CD8-positive, alpha-beta memory T cell (primary cell): Measurements from ENCODE around the gene CLEC10A. TPM values are rescaled to one million over a fixed set of nuclear protein-coding genes. Genes with fewer than 3 reads are reported as not detected.

Experiments
- CTCF ChIA-PET: fragments of 350-600 bp; sonication (Branson Sonifier 250); formaldehyde crosslinking; loops from one replicate; lab custom pipeline; 2021; ENCODE audit warnings: antibody characterized with exemption; lab: Charles Lee
- POLR2A ChIA-PET: fragments of 350-600 bp; sonication (Branson Sonifier 250); formaldehyde crosslinking; loops from one replicate; lab custom pipeline; 2021; ENCODE audit warnings: antibody characterized with exemption; lab: Charles Lee
- DNase-seq, 5 donors: peaks; one replicate each; pipeline versions ENCODE4 v3.0.0 to v3.0.0-alpha.2; 2020 to 2022; ENCODE audit warnings: mixed read lengths in 1 of 5
- H3K27ac ChIP-seq: one replicate; pipeline ENCODE4 v1.7.0; 2013; ENCODE audit warnings: low read depth, mild to moderate bottlenecking, low read length, moderate library complexity
- H3K27me3 ChIP-seq: 2 replicates; pipeline ENCODE4 v1.7.0; 2013; ENCODE audit warnings: low read length, mild to moderate bottlenecking; ENCODE audit not compliant: insufficient read depth, poor library complexity, severe bottlenecking
- H3K36me3 ChIP-seq: 2 replicates; pipeline ENCODE4 v1.7.0; 2013; ENCODE audit warnings: mild to moderate bottlenecking, low read length, moderate library complexity; ENCODE audit not compliant: insufficient read depth
- H3K4me1 ChIP-seq: 2 replicates; pipeline ENCODE4 v1.7.0; 2013; ENCODE audit warnings: mild to moderate bottlenecking, low read length, moderate library complexity; ENCODE audit not compliant: insufficient read depth
- H3K4me3 ChIP-seq: 2 replicates; pipeline ENCODE4 v1.7.0; 2013; ENCODE audit warnings: mild to moderate bottlenecking, low read length
- H3K9me3 ChIP-seq: 2 replicates; pipeline ENCODE4 v1.7.0; 2013; ENCODE audit warnings: mild to moderate bottlenecking, low read length
- H3K27ac Mint-ChIP-seq, 8 donors: one replicate each; pipeline ENCODE4 v1.8.0; 2020 to 2021; ENCODE audit warnings: mixed read lengths in 8 of 8, mild to moderate bottlenecking in 6 of 8, inconsistent platforms in 3 of 8, moderate library complexity in 3 of 8
- H3K27me3 Mint-ChIP-seq, 2 donors: one replicate each; pipeline ENCODE4 v1.8.0; 2020 to 2021; ENCODE audit warnings: mixed read lengths in 2 of 2, mild to moderate bottlenecking in 1 of 2, moderate library complexity in 1 of 2
- H3K36me3 Mint-ChIP-seq, 3 donors: one replicate each; pipeline ENCODE4 v1.8.0; 2020 to 2021; ENCODE audit warnings: mixed read lengths in 3 of 3, inconsistent platforms in 1 of 3, mild to moderate bottlenecking in 1 of 3
- H3K4me1 Mint-ChIP-seq, 3 donors: one replicate each; pipeline ENCODE4 v1.8.0; 2020 to 2021; ENCODE audit warnings: mixed read lengths in 3 of 3, inconsistent platforms in 1 of 3, mild to moderate bottlenecking in 1 of 3
- H3K4me3 Mint-ChIP-seq, 7 donors: one replicate each; pipeline ENCODE4 v1.8.0; 2020 to 2021; ENCODE audit warnings: mixed read lengths in 7 of 7, mild to moderate bottlenecking in 6 of 7, moderate library complexity in 4 of 7, inconsistent platforms in 2 of 7
- H3K9me3 Mint-ChIP-seq, 5 donors: one replicate each; pipeline ENCODE4 v1.8.0; 2020 to 2022; ENCODE audit warnings: mixed read lengths in 5 of 5, mild to moderate bottlenecking in 3 of 5, moderate library complexity in 2 of 5, inconsistent platforms in 1 of 5
- polyA plus RNA-seq: library from polyadenylated mRNA; unstranded; fragments of 300-500 nt; fragmentation: Illumina TruSeq; gene quantifications from one replicate; pipeline ENCODE4 v1.2.3, GENCODE V29; 2021
- total RNA-seq, 2 experiments: library from RNA; stranded (reverse); gene quantifications; one replicate each; pipeline ENCODE4 v1.2.3, GENCODE V29; 2021

Gene CLEC10A
- total and polyA plus RNA-seq, 3 experiments from 2014 or later, result 0.33 to 0.42 TPM; not detected in 1

DNA sequence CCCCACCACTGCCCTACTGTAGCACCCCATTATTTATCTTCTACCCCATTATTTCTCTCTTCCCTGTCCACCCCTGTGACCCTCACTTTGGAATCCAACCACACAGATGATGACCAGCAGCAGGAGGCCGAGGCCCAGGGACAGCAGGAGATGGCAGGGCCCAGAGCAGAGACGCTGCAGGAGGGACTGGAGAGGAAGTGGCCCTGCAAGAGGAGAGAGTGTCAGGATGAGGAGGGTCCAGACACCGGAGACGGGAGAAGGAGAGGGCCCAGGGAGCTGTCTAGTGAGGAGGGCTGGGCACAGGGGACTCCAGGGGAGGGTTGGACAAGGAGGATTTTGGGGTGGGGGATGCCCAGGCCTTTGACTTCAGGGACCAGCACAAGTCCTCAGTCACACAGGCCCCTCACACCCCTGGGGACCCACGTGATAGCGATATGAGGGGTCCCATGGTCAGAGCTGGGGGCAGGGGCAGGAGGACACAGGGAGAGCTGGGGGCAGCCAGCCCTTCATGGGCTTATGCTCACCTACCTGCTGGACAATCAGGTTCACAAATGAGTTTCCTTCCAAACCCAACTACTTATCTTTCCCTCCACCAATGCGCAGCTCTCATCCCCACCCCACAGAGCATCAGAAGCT lies 2.0 kb downstream of the CLEC10A start:
- ChIA-PET CTCF (no interaction called here), POLR2A (interaction anchor here (0.5 kb wide), 1 partner anchor 54 kb away, joined by 3 read pairs; no protein-coding TSS in a partner anchor)
- Histone ChIP-seq H3K9me3 (no peaks in the 10 kb centered on the region), H3K4me3 (no peak overlapping the region), H3K27me3 (no peaks in the 10 kb centered on the region), H3K36me3 (no peaks in the 10 kb centered on the region), H3K4me1 (peaks cover 16% of the 10 kb centered on the region), H3K27ac (no peak overlapping the region)
- H3K4me3 Mint-ChIP-seq, result no peak overlapping the region
- no peaks in the 10 kb centered on the region for H3K27me3 Mint-ChIP-seq
- no peaks in the 10 kb centered on the region for H3K36me3 Mint-ChIP-seq
- no peaks in the 10 kb centered on the region for H3K9me3 Mint-ChIP-seq
- H3K27ac Mint-ChIP-seq, result peak overlapping the region in 1 of 8 donors; percentile 7
- DNase-seq, result no peak
- H3K4me1 Mint-ChIP-seq, result peaks cover 21 to 28% (median 25%) of the 10 kb centered on the region in 3 donors

DNA sequence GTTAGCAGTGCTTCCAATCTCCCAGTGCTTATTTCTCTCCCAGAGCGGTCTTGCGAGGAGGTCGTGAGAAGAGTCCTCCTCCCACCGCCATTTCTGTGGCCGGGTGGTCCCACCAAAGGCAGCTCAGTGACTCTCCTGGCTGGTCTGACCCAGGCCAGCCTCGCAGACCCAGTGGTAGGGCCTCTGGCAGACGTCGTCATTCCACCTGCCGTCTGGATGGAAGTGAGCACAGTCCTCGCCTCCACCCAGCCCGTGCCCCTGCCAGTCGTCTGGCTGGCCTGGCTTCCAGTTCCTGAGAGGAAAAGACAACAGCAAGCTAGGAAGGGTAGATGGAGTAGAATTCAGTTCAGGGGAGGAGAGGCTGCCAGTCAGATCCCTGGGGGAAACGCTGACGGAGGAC lies 5.1 kb downstream of the CLEC10A start:
- POLR2A ChIA-PET, result no interaction called here
- CTCF ChIA-PET, result interaction anchor here (1.1 kb wide), 2 partner anchors 12 to 66 kb away, joined by 3 read pairs; no protein-coding TSS in a partner anchor
- no peaks in the 10 kb centered on the region for H3K27me3 ChIP-seq
- no peak overlapping the region for H3K27ac ChIP-seq
- no peak overlapping the region for H3K4me3 Mint-ChIP-seq
- DNase-seq, result no peak
- H3K9me3 ChIP-seq, result no peaks in the 10 kb centered on the region
- no peaks in the 10 kb centered on the region for H3K4me1 Mint-ChIP-seq
- H3K36me3 Mint-ChIP-seq, result no peaks in the 10 kb centered on the region
- no peak overlapping the region for H3K4me3 ChIP-seq
- no peak overlapping the region for H3K27ac Mint-ChIP-seq
- H3K9me3 Mint-ChIP-seq, result no peaks in the 10 kb centered on the region
- H3K36me3 ChIP-seq, result no peaks in the 10 kb centered on the region
- H3K4me1 ChIP-seq, result no peaks in the 10 kb centered on the region
- no peaks in the 10 kb centered on the region for H3K27me3 Mint-ChIP-seq

DNA sequence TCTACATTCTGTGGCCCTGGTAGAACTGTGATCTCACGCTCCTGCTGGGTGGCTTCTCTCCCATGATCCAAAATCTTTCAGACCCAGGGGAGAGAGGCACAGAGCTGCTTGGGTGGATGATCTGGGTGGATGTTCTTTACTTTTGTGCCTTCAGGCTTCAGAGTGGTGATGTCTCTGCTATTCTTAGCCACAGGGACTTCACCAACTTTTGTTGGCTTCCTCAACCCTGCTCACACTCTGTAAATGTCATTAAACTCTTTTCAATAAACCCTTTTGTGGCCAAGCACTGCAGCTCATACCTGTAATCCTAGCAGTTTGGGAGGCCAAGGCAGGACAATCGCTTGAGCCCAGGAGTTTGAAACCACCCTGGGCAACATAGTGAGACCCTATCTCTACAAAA lies 7.6 kb downstream of the CLEC10A start:
- H3K27ac ChIP-seq, result no peak overlapping the region
- no peak for DNase-seq
- no peaks in the 10 kb centered on the region for H3K4me1 ChIP-seq
- H3K36me3 ChIP-seq, result no peaks in the 10 kb centered on the region
- Mint-ChIP-seq H3K4me3 (no peak overlapping the region), H3K9me3 (peaks cover 9 to 19% (median 12%) of the 10 kb centered on the region in 5 donors), H3K27ac (no peak overlapping the region), H3K36me3 (peaks cover 0 to 20% (median 2%) of the 10 kb centered on the region in 3 donors), H3K4me1 (no peaks in the 10 kb centered on the region), H3K27me3 (no peaks in the 10 kb centered on the region)
- ChIA-PET CTCF (no interaction called here), POLR2A (no interaction called here)
- H3K27me3 ChIP-seq, result no peaks in the 10 kb centered on the region
- peaks cover 8% of the 10 kb centered on the region for H3K9me3 ChIP-seq
- no peak overlapping the region for H3K4me3 ChIP-seq

DNA sequence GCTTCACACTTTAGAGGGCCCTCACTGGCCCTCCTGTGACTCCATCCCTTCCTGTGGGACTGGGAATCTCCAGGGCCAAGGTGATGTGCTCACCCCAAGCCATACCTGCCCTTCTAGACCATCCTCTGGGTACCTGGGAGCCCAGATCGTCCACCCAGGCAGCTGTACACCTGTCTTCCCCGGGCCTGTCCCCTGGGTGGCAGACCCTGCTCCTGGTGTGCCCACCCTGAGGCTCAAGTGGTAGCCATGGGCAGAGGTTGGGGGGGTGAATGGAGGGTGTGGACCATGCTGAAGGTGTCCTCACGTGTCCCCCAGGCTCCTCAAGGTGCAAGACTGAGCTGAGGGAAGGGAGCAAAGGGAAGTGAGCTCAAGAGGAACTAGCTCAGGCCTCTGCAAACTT lies 9.3 kb downstream of the CLEC10A start:
- Histone ChIP-seq H3K4me3 (no peak overlapping the region), H3K36me3 (no peaks in the 10 kb centered on the region), H3K27me3 (no peaks in the 10 kb centered on the region), H3K9me3 (peaks cover 8% of the 10 kb centered on the region), H3K4me1 (no peaks in the 10 kb centered on the region), H3K27ac (no peak overlapping the region)
- no peak overlapping the region for H3K27ac Mint-ChIP-seq
- POLR2A ChIA-PET, result no interaction called here
- peaks cover 0 to 2% of the 10 kb centered on the region in 2 donors for H3K27me3 Mint-ChIP-seq
- DNase-seq, result no peak
- H3K4me1 Mint-ChIP-seq, result no peaks in the 10 kb centered on the region
- no peak overlapping the region for H3K4me3 Mint-ChIP-seq
- peaks cover 11 to 29% (median 17%) of the 10 kb centered on the region in 5 donors for H3K9me3 Mint-ChIP-seq
- H3K36me3 Mint-ChIP-seq, result peaks cover 0 to 24% (median 2%) of the 10 kb centered on the region in 3 donors
- CTCF ChIA-PET, result no interaction called here

DNA sequence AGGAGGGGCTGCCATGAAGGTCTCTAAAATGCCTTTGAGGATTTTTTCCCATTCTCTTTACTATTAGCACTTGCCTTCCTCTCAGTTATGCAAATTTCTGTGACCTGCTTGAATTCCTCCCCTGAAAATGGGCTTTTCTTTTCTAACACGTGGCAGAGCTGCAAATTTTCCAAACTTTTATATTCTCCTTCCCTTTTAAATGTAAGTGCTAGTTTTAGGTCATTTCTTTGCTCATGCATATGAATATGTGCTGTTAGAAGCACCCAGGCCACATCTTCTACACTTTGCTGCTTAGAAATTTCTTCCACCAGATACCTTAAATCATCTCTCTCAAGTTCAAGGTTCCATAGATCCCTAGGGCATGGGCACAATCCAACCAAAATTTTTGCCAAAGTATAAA lies 11.8 kb downstream of the CLEC10A start:
- CTCF ChIA-PET, result no interaction called here
- peaks cover 0 to 24% (median 2%) of the 10 kb centered on the region in 3 donors for H3K36me3 Mint-ChIP-seq
- no peak for DNase-seq

DNA sequence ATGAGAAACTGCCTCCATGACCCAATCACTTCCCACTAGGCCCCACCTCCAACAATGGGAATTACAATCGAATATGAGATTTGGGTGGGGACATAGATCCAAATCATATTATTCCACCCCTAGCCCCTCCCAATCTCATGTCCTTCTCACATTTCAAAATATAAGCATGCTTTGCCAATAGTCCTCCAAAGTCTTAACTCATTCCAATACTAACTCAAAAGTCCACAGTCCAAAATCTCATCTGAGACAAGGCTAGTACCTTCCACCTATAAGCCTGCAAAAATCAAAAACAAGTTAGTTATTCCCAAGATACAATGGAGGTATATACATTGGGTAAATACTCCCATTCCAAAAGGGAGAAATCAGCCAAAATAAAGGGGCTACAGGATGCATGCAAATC lies 12.9 kb downstream of the CLEC10A start:
- H3K4me3 Mint-ChIP-seq, result no peak overlapping the region
- peaks cover 11 to 29% (median 17%) of the 10 kb centered on the region in 5 donors for H3K9me3 Mint-ChIP-seq
- no peak overlapping the region for H3K4me3 ChIP-seq
- peaks cover 0 to 24% (median 2%) of the 10 kb centered on the region in 3 donors for H3K36me3 Mint-ChIP-seq
- POLR2A ChIA-PET, result no interaction called here
- H3K4me1 Mint-ChIP-seq, result no peaks in the 10 kb centered on the region
- no peak overlapping the region for H3K27ac ChIP-seq
- H3K36me3 ChIP-seq, result no peaks in the 10 kb centered on the region
- no peak for DNase-seq
- no peaks in the 10 kb centered on the region for H3K4me1 ChIP-seq
- H3K27me3 ChIP-seq, result peaks cover 5% of the 10 kb centered on the region
- H3K27ac Mint-ChIP-seq, result no peak overlapping the region
- peaks cover 7 to 15% of the 10 kb centered on the region in 2 donors for H3K27me3 Mint-ChIP-seq
- CTCF ChIA-PET, result no interaction called here
- peaks cover 8% of the 10 kb centered on the region for H3K9me3 ChIP-seq

More for the DNA sequence above, 11.8 kb downstream of the CLEC10A start:
- Histone ChIP-seq H3K4me1 (no peaks in the 10 kb centered on the region), H3K27ac (no peak overlapping the region), H3K27me3 (peaks cover 4% of the 10 kb centered on the region), H3K4me3 (no peak overlapping the region), H3K36me3 (no peaks in the 10 kb centered on the region), H3K9me3 (peaks cover 8% of the 10 kb centered on the region)
- Mint-ChIP-seq H3K27me3 (peaks cover 7 to 11% of the 10 kb centered on the region in 2 donors), H3K4me1 (no peaks in the 10 kb centered on the region), H3K4me3 (no peak overlapping the region), H3K9me3 (peaks cover 11 to 29% (median 17%) of the 10 kb centered on the region in 5 donors), H3K27ac (no peak overlapping the region)
- POLR2A ChIA-PET, result no interaction called here

DNA sequence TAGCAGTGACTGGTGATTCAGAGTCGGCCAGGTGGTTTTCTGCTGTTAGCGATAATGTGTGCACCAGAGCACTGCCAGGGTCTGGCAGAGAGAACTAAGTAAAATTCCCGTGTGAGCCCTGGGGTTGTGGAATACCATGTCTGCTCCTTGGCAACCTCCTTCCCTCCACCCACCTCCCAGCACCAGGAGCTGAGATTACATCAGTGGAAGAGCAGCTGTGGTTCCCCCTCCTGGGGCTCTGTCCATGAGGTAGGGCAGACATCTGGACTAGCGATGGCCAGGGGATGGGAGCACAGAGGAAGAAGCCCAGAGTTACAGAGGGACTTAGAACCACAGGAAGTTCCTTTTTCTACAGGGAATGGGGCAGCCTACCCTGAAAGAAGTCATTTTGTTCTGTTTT lies 15.8 kb downstream of the CLEC10A start:
- no peak overlapping the region for H3K27ac Mint-ChIP-seq
- POLR2A ChIA-PET, result no interaction called here
- no peaks in the 10 kb centered on the region for H3K36me3 ChIP-seq

DNA sequence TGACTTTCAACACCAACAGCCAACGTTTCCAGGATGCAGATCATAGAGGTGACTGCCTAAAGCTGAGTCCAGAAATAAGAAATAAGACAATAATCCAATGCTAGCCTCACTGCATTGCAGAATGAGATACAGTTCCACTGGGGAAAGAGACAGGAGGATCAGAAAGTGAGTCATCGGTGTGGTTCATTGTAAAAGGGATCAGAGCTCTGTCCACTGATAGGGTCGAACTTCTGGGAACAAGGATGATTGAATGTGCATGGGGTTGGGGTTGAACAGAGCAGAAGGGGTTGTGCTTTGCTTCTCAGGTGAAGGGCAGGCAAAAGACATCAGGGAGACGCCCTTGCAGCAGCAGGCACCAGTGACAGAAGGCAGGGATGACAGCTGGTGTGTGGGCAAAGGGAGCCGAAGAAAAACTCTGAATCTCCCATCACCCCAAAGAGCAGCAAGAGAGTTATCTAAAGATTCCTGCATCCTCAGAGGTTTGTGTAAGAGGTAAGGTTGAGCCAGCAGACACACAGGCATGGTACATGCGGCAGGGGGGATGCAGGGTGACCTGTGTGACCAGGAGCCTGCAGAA lies 16.4 kb downstream of the CLEC10A start:
- peaks cover 0 to 16% (median 1%) of the 10 kb centered on the region in 3 donors for H3K36me3 Mint-ChIP-seq
- peaks cover 14 to 28% of the 10 kb centered on the region in 2 donors for H3K27me3 Mint-ChIP-seq
- H3K27ac Mint-ChIP-seq, result peak overlapping the region in 1 of 8 donors; percentile 81
- POLR2A ChIA-PET, result no interaction called here
- Histone ChIP-seq H3K9me3 (peaks cover 2% of the 10 kb centered on the region), H3K4me3 (no peak overlapping the region), H3K27ac (no peak overlapping the region), H3K36me3 (no peaks in the 10 kb centered on the region), H3K4me1 (no peaks in the 10 kb centered on the region), H3K27me3 (peaks cover 5% of the 10 kb centered on the region)
- no peak overlapping the region for H3K4me3 Mint-ChIP-seq
- no peak for DNase-seq
- H3K4me1 Mint-ChIP-seq, result no peaks in the 10 kb centered on the region
- H3K9me3 Mint-ChIP-seq, result peaks cover 5 to 22% (median 13%) of the 10 kb centered on the region in 5 donors
- CTCF ChIA-PET, result interaction anchor here (0.9 kb wide), 1 partner anchor 69 kb away, joined by 3 read pairs; no protein-coding TSS in a partner anchor

More for the DNA sequence above, 15.8 kb downstream of the CLEC10A start:
- no peak for DNase-seq
- peaks cover 11 to 28% of the 10 kb centered on the region in 2 donors for H3K27me3 Mint-ChIP-seq
- no peaks in the 10 kb centered on the region for H3K4me1 ChIP-seq
- peaks cover 0 to 23% (median 2%) of the 10 kb centered on the region in 3 donors for H3K36me3 Mint-ChIP-seq
- no peaks in the 10 kb centered on the region for H3K4me1 Mint-ChIP-seq
- CTCF ChIA-PET, result interaction anchor here (0.8 to 1.3 kb wide), 2 partner anchors 12 to 232 kb away, joined by 3 to 5 read pairs; no protein-coding TSS in a partner anchor
- H3K9me3 ChIP-seq, result peaks cover 8% of the 10 kb centered on the region
- no peak overlapping the region for H3K4me3 Mint-ChIP-seq
- no peak overlapping the region for H3K4me3 ChIP-seq
- no peak overlapping the region for H3K27ac ChIP-seq
- H3K27me3 ChIP-seq, result peaks cover 5% of the 10 kb centered on the region
- peaks cover 11 to 28% (median 17%) of the 10 kb centered on the region in 5 donors for H3K9me3 Mint-ChIP-seq
